Adipocyte (in vitro differentiated cells): Measurements from ENCODE around the gene HSPG2.
A peak's percentile ranks its signal among the peaks of the same experiment; 100 is the strongest.
"Not testable (repeated sequence)": the region's sequence is repeated elsewhere in the genome, so short reads cannot be mapped to it uniquely, and the experiment has no call there.

ENCODE experiments used
- DNase-seq: peaks from one replicate; pipeline ENCODE4 v3.0.0-alpha.2; 2015; ENCODE audit warnings: low read depth
- H3K27me3 ChIP-seq: replicated peaks from 2 replicates; pipeline ENCODE4 v1.7.0; 2013; ENCODE audit warnings: mild to moderate bottlenecking, low read length, moderate library complexity; ENCODE audit not compliant: control insufficient read depth, insufficient read depth
- H3K36me3 ChIP-seq: 2 replicates; pipeline ENCODE4 v1.7.0; 2013; ENCODE audit warnings: low read length, mild to moderate bottlenecking, moderate library complexity; ENCODE audit not compliant: control insufficient read depth, insufficient read depth, severe bottlenecking
- H3K4me1 ChIP-seq: 2 replicates; pipeline ENCODE4 v1.7.0; 2013; ENCODE audit warnings: mild to moderate bottlenecking, low read length, moderate library complexity; ENCODE audit not compliant: control insufficient read depth, insufficient read depth
- H3K4me3 ChIP-seq: 2 replicates; pipeline ENCODE4 v1.7.0; 2013; ENCODE audit warnings: mild to moderate bottlenecking, low read length, moderate library complexity
- H3K9ac ChIP-seq: 2 replicates; pipeline ENCODE4 v1.7.0; 2013; ENCODE audit warnings: mild to moderate bottlenecking, low read length, moderate library complexity
- H3K9me3 ChIP-seq: 2 replicates; pipeline ENCODE4 v1.7.0; 2013; ENCODE audit warnings: mild to moderate bottlenecking, low read length, moderate library complexity; ENCODE audit not compliant: control insufficient read depth

Gene HSPG2

DNA sequence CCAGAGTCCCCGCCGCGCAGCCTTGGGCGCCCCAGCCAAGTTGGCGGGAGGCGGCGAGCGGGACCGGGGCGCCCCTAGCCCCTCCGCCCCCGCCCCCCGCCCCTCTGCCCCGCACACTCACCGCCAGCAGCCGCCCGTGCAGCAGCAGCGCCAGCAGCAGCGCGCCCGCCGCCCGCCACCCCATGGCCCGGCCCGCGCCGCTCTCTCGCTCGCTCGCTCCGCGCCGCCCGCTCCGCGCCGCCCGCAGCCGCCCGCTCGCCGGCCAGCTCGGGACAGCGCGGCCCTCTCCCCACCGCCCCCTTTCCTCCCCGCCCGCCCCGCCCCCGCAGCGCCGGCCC lies at the start of gene HSPG2:
Gene HSPG2, minus strand, starts transcription at position 277 of the 338 bp plus-strand sequence. Its CDS starts 93 bp downstream, at position 184.
- peaks cover 71% of the 10 kb centered on the region for H3K4me1 ChIP-seq
- no peaks in the 10 kb centered on the region for H3K27me3 ChIP-seq
- no peaks in the 10 kb centered on the region for H3K9me3 ChIP-seq
- peak within 1 kb of the TSS; percentile 90 for H3K4me3 ChIP-seq
- no peaks in the 10 kb centered on the region for H3K36me3 ChIP-seq
- peak within 1 kb of the TSS; percentile 96 for H3K9ac ChIP-seq
- DNase-seq, result no peak

DNA sequence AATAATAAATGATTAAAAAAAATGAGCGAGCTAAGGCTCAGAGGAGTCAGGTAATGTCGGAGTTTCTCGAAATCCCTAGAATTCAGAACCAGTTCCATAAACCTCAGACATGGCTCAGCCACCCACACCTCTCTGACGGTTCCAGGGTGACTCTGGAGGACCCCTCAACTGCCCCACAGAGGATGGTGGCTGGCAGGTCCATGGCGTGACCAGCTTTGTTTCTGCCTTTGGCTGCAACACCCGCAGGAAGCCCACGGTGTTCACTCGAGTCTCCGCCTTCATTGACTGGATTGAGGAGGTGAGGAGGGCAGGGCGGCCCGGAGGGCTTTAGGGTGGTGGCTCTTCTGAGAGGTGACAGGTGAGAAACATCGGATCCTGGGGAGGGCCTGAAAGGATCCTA lies 49.3 kb upstream of the HSPG2 start:
- DNase-seq, H3K27me3 ChIP-seq, H3K9me3 ChIP-seq, H3K4me1 ChIP-seq, H3K4me3 ChIP-seq, H3K36me3 ChIP-seq, H3K9ac ChIP-seq: not testable (repeated sequence)

DNA sequence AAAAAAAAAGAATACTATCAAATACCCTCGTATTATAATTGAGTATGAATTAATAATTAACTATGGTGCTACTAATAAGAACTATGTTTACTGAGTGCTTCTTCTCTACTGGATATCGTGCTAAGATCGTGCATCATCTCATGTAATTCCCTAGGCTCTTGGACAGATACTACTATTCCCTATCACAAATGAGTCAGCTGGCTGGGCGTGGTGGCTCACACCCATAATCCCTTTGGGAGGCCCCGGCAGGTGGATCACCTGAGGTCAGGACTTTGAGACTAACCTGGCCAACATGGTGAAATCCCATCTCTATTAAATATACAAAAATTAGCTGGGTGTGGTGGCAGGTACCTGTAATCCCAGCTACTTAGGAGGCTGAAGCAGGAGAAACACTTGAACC lies 48.8 kb upstream of the HSPG2 start:
- H3K4me3 ChIP-seq, result not testable (repeated sequence)

DNA sequence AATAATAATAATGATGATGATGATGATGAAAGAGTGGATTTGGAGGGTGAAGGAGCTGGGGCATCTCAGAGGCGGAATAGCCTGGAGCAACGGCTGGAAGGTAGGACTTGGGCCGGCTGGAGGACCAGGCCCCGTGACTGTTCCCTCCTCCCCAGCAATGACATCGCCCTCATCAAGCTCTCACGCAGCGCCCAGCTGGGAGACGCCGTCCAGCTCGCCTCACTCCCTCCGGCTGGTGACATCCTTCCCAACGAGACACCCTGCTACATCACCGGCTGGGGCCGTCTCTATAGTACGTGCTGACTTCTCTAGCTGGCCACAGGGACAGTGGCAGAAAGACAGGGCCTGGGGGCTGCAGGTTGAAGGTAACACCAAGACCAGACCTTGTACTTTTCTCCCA lies 46.4 kb upstream of the HSPG2 start:
- not testable (repeated sequence) for H3K9me3 ChIP-seq, H3K27me3 ChIP-seq, H3K4me1 ChIP-seq, H3K4me3 ChIP-seq, H3K36me3 ChIP-seq, H3K9ac ChIP-seq, DNase-seq

More for the DNA sequence above, 48.8 kb upstream of the HSPG2 start:
- H3K36me3 ChIP-seq, H3K4me1 ChIP-seq, DNase-seq, H3K9me3 ChIP-seq, H3K9ac ChIP-seq, H3K27me3 ChIP-seq: not testable (repeated sequence)

DNA sequence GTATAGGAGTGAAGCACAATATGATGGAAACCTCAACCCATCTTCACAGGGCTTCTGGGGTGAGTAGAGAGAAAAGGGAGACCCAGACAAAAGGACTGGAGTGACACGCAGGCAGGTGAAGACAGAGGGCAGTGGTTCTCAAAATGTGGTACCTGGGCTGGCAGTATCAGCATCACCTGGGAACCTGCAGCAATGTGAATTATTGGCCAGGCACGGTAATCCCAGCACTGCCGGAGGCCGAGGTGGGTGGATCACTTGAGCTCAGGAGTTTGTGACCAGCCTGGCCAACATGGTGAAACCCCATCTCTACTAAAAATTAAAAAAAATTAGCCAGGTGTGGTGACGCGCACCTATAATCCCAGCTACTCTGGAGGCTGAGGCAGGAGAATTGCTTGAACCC lies 45.0 kb upstream of the HSPG2 start:
- H3K9ac ChIP-seq, H3K9me3 ChIP-seq, H3K36me3 ChIP-seq, H3K4me1 ChIP-seq, H3K4me3 ChIP-seq, H3K27me3 ChIP-seq, DNase-seq: not testable (repeated sequence)

DNA sequence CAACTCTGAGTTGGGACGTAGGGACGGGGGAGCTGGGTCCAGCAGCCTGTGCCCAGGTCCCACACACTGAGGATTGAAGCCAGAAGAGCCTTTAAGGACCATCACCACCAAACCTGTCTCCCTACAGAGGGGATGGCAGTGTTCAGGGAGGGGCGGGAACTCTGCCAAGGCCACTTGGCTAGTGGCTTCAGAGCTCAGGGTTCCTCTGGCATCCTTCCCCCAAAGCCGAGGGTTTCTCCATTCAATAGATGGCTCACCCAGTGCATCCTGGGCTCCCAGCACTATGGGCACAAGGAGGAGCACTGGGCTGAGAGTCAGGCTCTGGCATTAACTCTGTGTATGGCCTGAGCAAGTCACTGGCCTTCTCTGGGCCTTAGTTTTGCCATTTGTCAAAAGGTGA lies 44.1 kb upstream of the HSPG2 start:
- not testable (repeated sequence) for H3K9me3 ChIP-seq, H3K4me3 ChIP-seq, DNase-seq, H3K4me1 ChIP-seq, H3K36me3 ChIP-seq, H3K9ac ChIP-seq, H3K27me3 ChIP-seq

DNA sequence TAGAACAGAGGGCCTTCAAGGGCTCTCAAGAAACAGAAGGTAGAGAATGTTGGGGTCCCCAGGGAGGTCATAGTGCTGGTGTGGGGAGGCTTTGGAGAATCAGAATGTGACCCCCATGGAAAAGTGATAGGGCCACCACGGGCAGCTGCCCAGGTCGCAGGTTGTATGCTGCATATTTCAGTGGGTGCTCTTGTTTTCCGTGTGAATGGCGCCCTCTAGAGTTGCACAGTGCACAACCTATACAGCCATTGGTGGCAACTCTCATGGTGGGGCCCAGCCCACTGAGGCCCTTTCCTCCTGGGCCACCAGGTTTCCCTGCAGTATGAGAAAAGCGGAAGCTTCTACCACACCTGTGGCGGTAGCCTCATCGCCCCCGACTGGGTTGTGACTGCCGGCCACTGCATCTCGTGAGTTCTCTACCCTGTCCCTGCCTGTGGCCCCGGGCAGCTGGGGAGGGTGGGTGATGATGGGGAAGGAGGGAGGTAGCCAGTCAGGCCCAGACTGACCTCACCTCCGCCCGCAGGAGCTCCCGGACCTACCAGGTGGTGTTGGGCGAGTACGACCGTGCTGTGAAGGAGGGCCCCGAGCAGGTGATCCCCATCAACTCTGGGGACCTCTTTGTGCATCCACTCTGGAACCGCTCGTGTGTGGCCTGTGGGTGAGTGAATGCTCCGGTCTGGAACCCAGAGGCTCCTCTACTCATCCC lies 43.6 kb upstream of the HSPG2 start:
- not testable (repeated sequence) for H3K4me3 ChIP-seq, DNase-seq, H3K27me3 ChIP-seq

DNA sequence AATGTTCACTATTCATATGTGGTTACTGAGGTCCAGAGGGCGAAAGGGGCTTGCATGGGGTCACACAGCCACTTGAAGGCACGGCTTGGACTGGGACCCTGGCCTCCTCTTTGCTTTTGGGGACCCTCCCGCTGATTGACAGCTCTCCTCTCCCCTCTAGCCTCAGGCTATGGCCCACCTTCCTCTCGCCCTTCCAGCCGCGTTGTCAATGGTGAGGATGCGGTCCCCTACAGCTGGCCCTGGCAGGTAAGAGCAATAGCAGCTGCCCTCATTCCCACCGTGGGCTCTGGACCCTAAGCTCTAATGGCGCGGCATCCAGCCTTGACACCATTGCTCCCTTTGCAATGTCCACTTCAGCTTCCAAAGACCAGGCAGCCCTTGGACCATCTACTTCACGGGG lies 41.1 kb upstream of the HSPG2 start:
- DNase-seq, H3K9me3 ChIP-seq, H3K27me3 ChIP-seq, H3K4me3 ChIP-seq, H3K9ac ChIP-seq, H3K36me3 ChIP-seq, H3K4me1 ChIP-seq: not testable (repeated sequence)

More for the DNA sequence above, 43.6 kb upstream of the HSPG2 start:
- H3K9ac ChIP-seq, H3K9me3 ChIP-seq, H3K4me1 ChIP-seq, H3K36me3 ChIP-seq: not testable (repeated sequence)

DNA sequence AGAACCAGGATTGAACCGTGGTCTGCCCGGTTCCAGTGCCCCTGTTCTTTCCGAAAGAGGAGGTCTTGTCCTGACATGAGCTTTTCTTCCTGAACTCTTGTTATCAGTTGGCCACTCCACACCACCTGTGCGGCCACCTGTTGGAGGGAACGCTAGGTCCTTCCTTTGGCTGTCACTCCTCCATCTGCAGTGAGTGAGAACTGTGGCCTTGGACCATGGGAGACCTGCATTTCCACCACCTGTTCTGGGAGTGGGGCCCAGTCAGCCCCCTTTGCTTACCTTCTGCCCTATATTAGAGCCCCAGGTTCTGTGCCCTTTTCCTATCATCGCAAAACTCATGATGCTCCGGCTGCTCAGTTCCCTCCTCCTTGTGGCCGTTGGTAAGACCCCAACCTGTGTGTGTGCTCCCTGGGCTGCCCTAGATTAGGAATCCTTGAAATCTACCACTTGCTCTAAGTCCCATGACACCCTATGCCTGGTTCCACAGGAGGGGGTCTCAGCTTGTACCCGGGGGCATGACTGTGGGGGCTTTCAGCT lies 39.7 kb upstream of the HSPG2 start, which contains the start of gene CELA3B:
Gene CELA3B, plus strand, starts transcription at position 320 of the 537 bp plus-strand sequence. Its CDS starts 18 bp downstream, at position 338.
- not testable (repeated sequence) for H3K4me1 ChIP-seq, DNase-seq

DNA sequence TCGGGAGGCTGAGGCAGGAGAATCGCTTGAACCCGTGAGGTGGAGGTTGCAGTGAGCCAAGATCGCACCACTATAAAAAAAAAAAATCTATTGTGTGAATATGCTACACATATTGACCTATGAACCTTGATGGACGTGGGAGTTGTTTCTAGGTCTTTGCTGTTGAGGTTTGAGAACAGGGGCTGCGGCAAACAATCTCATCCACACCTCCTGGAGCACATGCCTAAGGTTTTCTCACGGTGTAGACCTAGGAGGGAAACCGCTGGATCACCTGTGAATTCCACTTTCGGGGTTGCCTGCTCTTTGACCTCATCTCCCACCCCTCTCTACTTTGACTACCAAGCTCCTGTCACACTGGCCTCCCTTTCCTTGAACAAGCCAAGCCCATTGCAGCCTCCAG lies 38.2 kb upstream of the HSPG2 start:
- H3K36me3 ChIP-seq, H3K4me3 ChIP-seq, DNase-seq, H3K9ac ChIP-seq, H3K4me1 ChIP-seq, H3K9me3 ChIP-seq, H3K27me3 ChIP-seq: not testable (repeated sequence)

More for the DNA sequence above, 39.7 kb upstream of the HSPG2 start, which contains the start of gene CELA3B:
- not testable (repeated sequence) for H3K9ac ChIP-seq, H3K36me3 ChIP-seq, H3K9me3 ChIP-seq, H3K4me3 ChIP-seq, H3K27me3 ChIP-seq

DNA sequence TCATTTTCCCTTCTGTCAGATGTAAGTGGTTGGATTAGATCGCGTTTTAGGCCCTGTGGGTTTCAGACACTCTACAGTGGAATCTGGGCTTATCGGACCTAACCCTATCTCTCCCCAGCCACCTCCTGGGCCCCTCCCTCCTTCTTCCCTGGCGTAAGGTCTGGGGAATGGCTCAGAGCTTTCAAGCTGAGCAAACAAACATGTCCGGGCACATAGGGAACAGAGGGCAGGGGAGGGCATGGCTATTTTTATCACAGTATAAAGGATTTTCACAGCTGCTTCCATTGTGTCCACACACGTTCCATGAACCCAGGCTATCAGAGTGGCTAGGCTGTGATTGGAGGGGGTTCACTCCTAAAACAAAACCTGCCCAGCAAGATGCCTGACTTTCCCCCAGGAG lies 37.6 kb upstream of the HSPG2 start:
- H3K9me3 ChIP-seq, DNase-seq, H3K27me3 ChIP-seq, H3K9ac ChIP-seq, H3K4me3 ChIP-seq, H3K4me1 ChIP-seq, H3K36me3 ChIP-seq: not testable (repeated sequence)

DNA sequence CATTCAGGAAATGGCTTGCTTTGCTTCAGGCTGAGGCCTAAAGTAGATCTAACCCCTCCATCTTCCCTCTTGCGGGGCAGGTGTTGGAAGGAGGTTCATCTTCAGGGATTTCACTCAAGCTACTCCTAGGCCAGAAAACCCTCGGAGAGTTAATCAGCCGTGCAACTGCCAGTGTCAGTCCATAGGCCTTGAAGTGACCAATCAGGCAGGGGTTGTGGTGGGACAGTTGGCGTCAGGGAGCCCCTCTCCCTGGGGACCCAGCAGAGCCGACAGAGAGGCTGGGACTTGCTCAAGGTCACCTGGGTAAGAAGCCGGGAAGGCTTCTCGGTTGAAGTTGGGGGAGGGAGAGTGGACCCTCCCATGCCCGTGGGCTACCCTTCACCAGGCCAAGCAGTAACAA lies 36.8 kb upstream of the HSPG2 start:
- H3K4me1 ChIP-seq, H3K36me3 ChIP-seq, DNase-seq, H3K27me3 ChIP-seq, H3K9me3 ChIP-seq, H3K4me3 ChIP-seq, H3K9ac ChIP-seq: not testable (repeated sequence)
